Calu3 (cell line): Measurements from ENCODE around the gene STOX2. TPM values are rescaled to one million over a fixed set of nuclear protein-coding genes. Genes with fewer than 3 reads are reported as not detected.
A peak's percentile ranks its signal among the peaks of the same experiment; 100 is the strongest.

Experiments
- BruUV-seq: library from RNA; stranded (reverse); fragments of 400-500 nt; replicated peaks from 2 replicates; lab custom pipeline; 2021; lab: Mats Ljungman, UMichigan
- CTCF ChIA-PET: fragments of 300-600 bp; sonication (Branson Sonifier 250); formaldehyde crosslinking; loops from one replicate; lab custom pipeline; 2022; ENCODE audit warnings: antibody characterized with exemption; lab: Charles Lee
- DNase-seq: peaks from one replicate; pipeline ENCODE4 v3.0.0; 2022
- H3K27ac Mint-ChIP-seq: one replicate; pipeline ENCODE4 v1.8.0; 2022; ENCODE audit warnings: mixed read lengths; ENCODE audit not compliant: unreplicated experiment
- H3K27me3 Mint-ChIP-seq: one replicate; pipeline ENCODE4 v1.8.0; 2022; ENCODE audit warnings: mixed read lengths; ENCODE audit not compliant: unreplicated experiment
- H3K36me3 Mint-ChIP-seq: one replicate; pipeline ENCODE4 v1.8.0; 2022; ENCODE audit warnings: mild to moderate bottlenecking, moderate library complexity, mixed read lengths; ENCODE audit not compliant: insufficient read depth, unreplicated experiment
- H3K4me1 Mint-ChIP-seq: one replicate; pipeline ENCODE4 v1.8.0; 2022; ENCODE audit warnings: mild to moderate bottlenecking, low read depth, mixed read lengths; ENCODE audit not compliant: unreplicated experiment
- H3K4me3 Mint-ChIP-seq: one replicate; pipeline ENCODE4 v1.8.0; 2022; ENCODE audit warnings: mild to moderate bottlenecking, low read depth, moderate library complexity, mixed read lengths; ENCODE audit not compliant: unreplicated experiment
- H3K9me3 Mint-ChIP-seq: one replicate; pipeline ENCODE4 v1.8.0; 2022; ENCODE audit warnings: low read depth, mixed read lengths; ENCODE audit not compliant: unreplicated experiment
- CTCF ChIP-seq: fragments of 200-600 bp; IDR thresholded peaks from one replicate; pipeline ENCODE4 v1.8.0; 2022; ENCODE audit warnings: antibody characterized with exemption; ENCODE audit not compliant: unreplicated experiment
- intact Hi-C: fragments of 100-400 bp; cut with micrococcal nuclease; formaldehyde crosslinking; loops from one replicate; pipeline ENCODE4 v1.10.0; 2022; ENCODE audit not compliant: unreplicated experiment
- total RNA-seq: library from RNA; stranded (reverse); gene quantifications from 2 replicates; pipeline ENCODE4 v1.2.3, GENCODE V29; 2022

The STOX2 gene
- total RNA-seq, 1 experiment from 2014 or later: 10.0 TPM

GRCh38 chr4:183905593-183906488, 734 bp downstream of the STOX2 start:
- Mint-ChIP-seq H3K27ac (no peak overlapping the region), H3K4me3 (peak overlapping the region; percentile 75), H3K27me3 (no peaks in the 10 kb centered on the region), H3K36me3 (peaks cover 27% of the 10 kb centered on the region), H3K9me3 (no peaks in the 10 kb centered on the region), H3K4me1 (no peaks in the 10 kb centered on the region)
- CTCF ChIA-PET: no interaction called here
- DNase-seq: peak; percentile 22
- no TSS peak for BruUV-seq
- intact Hi-C loops: no loop called here
- TF ChIP-seq CTCF: no peak

- Mint-ChIP-seq H3K36me3 (peaks cover 27% of the 10 kb centered on the region), H3K27me3 (no peaks in the 10 kb centered on the region), H3K27ac (no peak overlapping the region), H3K9me3 (no peaks in the 10 kb centered on the region), H3K4me3 (peak overlapping the region; percentile 75), H3K4me1 (no peaks in the 10 kb centered on the region)
- no peak for DNase-seq
- no peak for TF ChIP-seq CTCF
- BruUV-seq: no TSS peak
- intact Hi-C loops: no loop called here
- CTCF ChIA-PET: no interaction called here
Observed at GRCh38 chr4:183906489-183906738, 1.3 kb downstream of the STOX2 start.

GRCh38 chr4:183906739-183907651, 1.9 kb downstream of the STOX2 start:
- no peak overlapping the region for H3K27ac Mint-ChIP-seq

More at GRCh38 chr4:183906739-183907651, 1.9 kb downstream of the STOX2 start:
- Mint-ChIP-seq H3K9me3 (no peaks in the 10 kb centered on the region), H3K27me3 (no peaks in the 10 kb centered on the region), H3K4me1 (no peaks in the 10 kb centered on the region), H3K4me3 (peak overlapping the region; percentile 75), H3K36me3 (peaks cover 27% of the 10 kb centered on the region)
- CTCF ChIA-PET: no interaction called here
- intact Hi-C loops: no loop called here
- no TSS peak for BruUV-seq
- no peak for DNase-seq
- no peak for TF ChIP-seq CTCF
